Spleen (tissue), 7 donors: ENCODE results near the gene PALM.

Experiments used
- CTCF ChIP-seq, 11 experiments: fragments of 200-600 bp in 7 of 11; fragments of 450-650 bp in 4 of 11; sonication (generic) in 4 of 11; IDR thresholded peaks in 8 of 11; conservative IDR thresholded peaks in 3 of 11; 1 replicate in 7 of 11; 2 replicates in 4 of 11; pipeline versions ENCODE4 v1.4.0 to v1.8.0; 2016 to 2021; ENCODE audit warnings: antibody characterized with exemption in 11 of 11, inconsistent platforms in 4 of 11, mild to moderate bottlenecking in 1 of 11
- POLR2A ChIP-seq, 3 donors: fragments of 450-650 bp; IDR thresholded peaks; one replicate each; pipeline ENCODE4 v1.5.1; 2017; ENCODE audit warnings: antibody characterized with exemption in 3 of 3, mild to moderate bottlenecking in 1 of 3
- POLR2AphosphoS5 ChIP-seq, 3 donors: sonication (generic); formaldehyde crosslinking; IDR thresholded peaks; one replicate each; pipeline ENCODE4 v1.5.1; 2017; ENCODE audit warnings: antibody characterized with exemption in 3 of 3
- donor health status: DM: no; HTN: no; CAD: no; lungs with moderate emphysema.
- donor health status: DM: no; HTN: no; CAD: no.
- donor health status: DM: no; HTN: no; CAD: no.

DNA sequence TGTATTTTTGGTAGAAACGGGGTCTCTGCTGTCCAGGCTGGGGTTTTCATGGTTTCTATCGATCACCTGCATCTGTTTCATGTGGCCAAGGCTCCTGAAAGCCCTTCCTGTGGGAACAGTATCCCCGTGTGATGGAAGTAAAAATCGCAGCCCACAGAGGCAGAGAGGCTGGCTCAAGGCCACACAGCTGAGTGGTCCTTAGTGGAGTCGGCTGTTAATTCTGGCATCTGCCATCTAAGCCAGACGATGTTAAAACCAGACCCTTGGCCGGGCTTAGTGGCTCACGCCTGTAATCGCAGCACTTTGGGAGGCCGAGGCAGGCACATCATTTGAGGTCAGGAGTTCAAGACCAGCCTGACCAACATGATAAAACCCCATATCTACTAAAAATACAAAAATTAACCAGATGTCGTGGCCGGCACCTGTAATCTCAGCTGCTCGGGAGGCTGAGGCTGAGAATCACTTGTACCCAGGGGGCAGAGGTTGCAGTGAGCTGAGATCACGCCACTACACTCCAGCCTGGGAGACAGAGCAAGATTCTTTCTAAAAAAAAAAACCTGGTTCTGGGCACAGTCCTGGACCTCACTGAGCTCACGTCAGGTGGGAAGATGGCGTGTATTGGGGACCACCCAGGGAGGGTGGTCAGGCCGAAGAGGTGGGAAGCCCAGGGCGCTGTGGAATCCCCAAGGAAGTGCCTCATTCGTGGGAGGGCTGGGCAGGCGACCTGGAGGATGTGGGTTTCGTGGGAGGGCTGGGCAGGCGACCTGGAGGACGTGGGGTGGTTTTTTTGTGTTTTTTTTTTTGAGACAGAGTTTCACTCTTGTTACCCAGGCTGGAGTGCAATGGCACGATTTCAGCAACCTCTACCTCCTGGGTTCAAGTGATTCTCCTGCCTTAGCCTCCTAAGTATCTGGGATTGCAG, 23.7 kb downstream of the PALM start:
- TF ChIP-seq POLR2AphosphoS5 (IDR thresholded peaks at IDR 0.05): no peak
- no peak for TF ChIP-seq CTCF (IDR thresholded peaks at IDR 0.05 in 8 of 11, conservative IDR thresholded peaks at IDR 0.05 in 3 of 11)
- no peak for TF ChIP-seq POLR2A (IDR thresholded peaks at IDR 0.05)
